K562 (cell line): ENCODE data around the gene NCAM2. TPM values are rescaled to one million over a fixed set of nuclear protein-coding genes. Genes with fewer than 3 reads are reported as not detected.

Experiments
- ADNP ChIP-seq: fragments of 200-800 bp; sonication (Bioruptor generic); IDR thresholded peaks from 2 replicates; pipeline ENCODE4 v1.6.1; 2016; ENCODE audit warnings: missing genetic modification characterization, missing compliant biosample characterization
- CREM ChIP-seq: IDR thresholded peaks from 2 replicates; pipeline ENCODE4 v1.6.1; 2014; ENCODE audit warnings: antibody characterized with exemption, low read depth
- CXXC5 ChIP-seq: fragments of 250-450 bp; sonication (Bioruptor Pico); IDR thresholded peaks from 2 replicates; pipeline ENCODE4 v1.8.0; 2022; ENCODE audit warnings: inconsistent platforms, mild to moderate bottlenecking, moderate library complexity
- DNMT1 ChIP-seq: fragments of 450-650 bp; IDR thresholded peaks from 2 replicates; pipeline ENCODE4 v1.6.1; 2016; ENCODE audit warnings: antibody characterized with exemption, mild to moderate bottlenecking
- KAT8 ChIP-seq: fragments of 450-650 bp; IDR thresholded peaks from 2 replicates; pipeline ENCODE4 v1.6.1; 2016; ENCODE audit warnings: low read depth, mild to moderate bottlenecking
- MECOM ChIP-seq: fragments of 250-450 bp; sonication (Bioruptor Pico); IDR thresholded peaks from 2 replicates; pipeline ENCODE4 v1.8.0; 2022; ENCODE audit warnings: inconsistent platforms
- MNT ChIP-seq, 2 experiments: fragments of 450-650 bp; conservative IDR thresholded peaks; 2 replicates each; pipeline ENCODE4 v1.6.1; 2017; ENCODE audit warnings: mild to moderate bottlenecking in 2 of 2, moderate library complexity in 2 of 2
- PML ChIP-seq: IDR thresholded peaks from 2 replicates; pipeline ENCODE4 v1.6.1; 2012; ENCODE audit warnings: low read length, inconsistent platforms
- RB1 ChIP-seq: fragments of 450-650 bp; IDR thresholded peaks from 2 replicates; pipeline ENCODE4 v1.6.1; 2017; ENCODE audit warnings: low read depth, mild to moderate bottlenecking
- SMAD4 ChIP-seq: fragments of 250-450 bp; sonication (Bioruptor Pico); conservative IDR thresholded peaks from 2 replicates; pipeline ENCODE4 v1.8.0; 2021; ENCODE audit warnings: inconsistent platforms, mild to moderate bottlenecking, moderate library complexity
- SMC3 ChIP-seq: conservative IDR thresholded peaks from 2 replicates; pipeline ENCODE4 v1.6.1; 2011; ENCODE audit warnings: low read depth, low read length, improper control_type of control experiment; ENCODE audit not compliant: insufficient read depth
- XRCC4 ChIP-seq: IDR thresholded peaks from one replicate; pipeline ENCODE4 v1.6.1; 2011; ENCODE audit not compliant: insufficient read depth, insufficient read length; ENCODE audit errors: extremely low read depth
- ZNF121 ChIP-seq: sonication (generic); formaldehyde crosslinking; conservative IDR thresholded peaks from 2 replicates; pipeline ENCODE4 v1.8.0; 2022; ENCODE audit warnings: missing genetic modification reagents
- ZNF197 ChIP-seq: fragments of 200-800 bp; sonication (Bioruptor generic); IDR thresholded peaks from 2 replicates; pipeline ENCODE4 v1.6.1; 2016; ENCODE audit warnings: low read depth, missing genetic modification characterization, missing compliant biosample characterization
- ZSCAN32 ChIP-seq: fragments of 450-650 bp; formaldehyde crosslinking; IDR thresholded peaks from 2 replicates; pipeline ENCODE4 v1.4.0; 2020; ENCODE audit warnings: mild to moderate bottlenecking, moderate library complexity
- polyA plus RNA-seq, 8 experiments: library from polyadenylated mRNA; depleted of rRNA in 4 of 8; stranded (reverse) in 5 of 8; unstranded in 3 of 8; fragments of >200 nt; fragmentation: Nextera tagmentation in 2 of 8; fragmentation: Illumina TruSeq in 1 of 8; extraction: Ambion mirVana in 2 of 8; extraction: Trizol in 1 of 8; gene quantifications; 2 replicates each; pipeline versions ENCODE4 v1.2.1 to v1.2.3, GENCODE V29; 2011 to 2014; ENCODE audit warnings: inconsistent platforms in 1 of 8, missing spikeins in 1 of 8
- total RNA-seq, 7 experiments: library from RNA; depleted of rRNA in 6 of 7; stranded (reverse); fragments of >200 nt in 6 of 7; fragmentation: Illumina TruSeq in 2 of 7; extraction: Trizol in 2 of 7; gene quantifications; 2 replicates each; pipeline versions ENCODE4 v1.2.1 to v1.2.3, GENCODE V29; 2011 to 2021; ENCODE audit warnings: low replicate concordance in 1 of 7
- TF ChIP-seq, protein P1 (sequence below), 2 experiments: fragments of 250-450 bp in 1 of 2; fragments of 450-650 bp in 1 of 2; sonication (Bioruptor Pico) in 1 of 2; IDR thresholded peaks; 2 replicates each; pipeline versions ENCODE4 v1.6.1 to v1.8.0; 2016 to 2021; ENCODE audit warnings: mild to moderate bottlenecking in 2 of 2, moderate library complexity in 2 of 2, missing compliant biosample characterization in 1 of 2, missing genetic modification characterization in 1 of 2
- TF ChIP-seq, protein P2 (sequence below): fragments of 250-450 bp; sonication (Bioruptor Pico); IDR thresholded peaks from 2 replicates; pipeline ENCODE4 v1.4.0; 2020; ENCODE audit warnings: mild to moderate bottlenecking, moderate library complexity
- TF ChIP-seq, protein P3 (sequence below): IDR thresholded peaks from 3 replicates; pipeline ENCODE4 v1.6.1; 2011; ENCODE audit warnings: borderline replicate concordance, mild to moderate bottlenecking, moderate library complexity; ENCODE audit not compliant: insufficient read length; ENCODE audit errors: extremely low read depth
- TF ChIP-seq, protein P4 (sequence below): fragments of 450-650 bp; formaldehyde crosslinking; IDR thresholded peaks from 2 replicates; pipeline ENCODE4 v1.4.0; 2022; ENCODE audit warnings: missing genetic modification characterization

The NCAM2 gene
- total and polyA plus RNA-seq, 9 of the 15 experiments (the other 6 are each of a cell fraction or from before 2014, with no cell fraction given), result 14.0 to 58.2 (median 27.8) TPM

DNA sequence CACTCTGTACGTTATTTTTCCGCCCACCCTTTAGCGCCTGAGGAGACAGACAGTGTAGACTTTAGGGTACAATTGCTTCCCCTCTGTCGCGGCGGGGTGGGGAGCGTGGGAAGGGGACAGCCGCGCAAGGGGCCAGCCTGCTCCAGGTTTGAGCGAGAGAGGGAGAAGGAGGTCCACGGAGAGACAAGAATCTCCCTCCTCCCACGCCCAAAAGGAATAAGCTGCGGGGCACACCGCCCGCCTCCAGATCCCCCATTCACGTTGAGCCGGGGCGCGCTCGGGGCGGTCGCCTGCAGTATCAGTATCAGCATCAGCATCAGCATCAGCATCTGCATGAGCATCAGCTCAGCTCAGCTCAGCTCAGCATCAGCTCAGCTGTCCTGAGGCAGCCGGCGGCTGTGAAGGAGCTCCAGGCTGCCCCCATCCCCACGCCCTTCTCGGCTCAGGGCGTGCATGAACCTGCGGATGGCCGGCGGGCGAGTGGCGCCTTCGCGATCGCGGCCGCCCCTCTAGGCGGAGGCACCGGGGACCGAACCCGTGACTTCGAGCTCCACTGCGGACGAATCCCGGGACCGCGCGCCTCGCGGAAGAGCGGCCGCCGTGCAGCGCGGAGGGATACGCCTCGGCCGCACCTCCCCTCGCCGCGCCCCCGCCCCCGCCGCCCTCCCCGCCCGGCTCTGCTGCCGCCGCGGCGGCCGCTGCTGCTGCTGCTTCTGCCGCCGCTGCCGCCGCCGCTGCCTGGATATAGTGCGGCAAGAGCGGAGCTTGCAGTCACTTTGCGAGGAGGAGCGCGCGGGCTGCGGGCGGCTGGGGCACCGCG, at the start of gene NCAM2 (continued):
- TF ChIP-seq SMAD4 (CRISPR knock-in tag), result no peak
- TF ChIP-seq, protein P1, sequence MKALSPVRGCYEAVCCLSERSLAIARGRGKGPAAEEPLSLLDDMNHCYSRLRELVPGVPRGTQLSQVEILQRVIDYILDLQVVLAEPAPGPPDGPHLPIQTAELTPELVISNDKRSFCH (CRISPR knock-in tag; IDR thresholded peaks at IDR 0.05), result no peak
- TF ChIP-seq, protein P1 (tag; IDR thresholded peaks at IDR 0.05), result no peak
- no peak for TF ChIP-seq MNT (conservative IDR thresholded peaks at IDR 0.05)
- no peak for TF ChIP-seq KAT8
- TF ChIP-seq, protein P2, sequence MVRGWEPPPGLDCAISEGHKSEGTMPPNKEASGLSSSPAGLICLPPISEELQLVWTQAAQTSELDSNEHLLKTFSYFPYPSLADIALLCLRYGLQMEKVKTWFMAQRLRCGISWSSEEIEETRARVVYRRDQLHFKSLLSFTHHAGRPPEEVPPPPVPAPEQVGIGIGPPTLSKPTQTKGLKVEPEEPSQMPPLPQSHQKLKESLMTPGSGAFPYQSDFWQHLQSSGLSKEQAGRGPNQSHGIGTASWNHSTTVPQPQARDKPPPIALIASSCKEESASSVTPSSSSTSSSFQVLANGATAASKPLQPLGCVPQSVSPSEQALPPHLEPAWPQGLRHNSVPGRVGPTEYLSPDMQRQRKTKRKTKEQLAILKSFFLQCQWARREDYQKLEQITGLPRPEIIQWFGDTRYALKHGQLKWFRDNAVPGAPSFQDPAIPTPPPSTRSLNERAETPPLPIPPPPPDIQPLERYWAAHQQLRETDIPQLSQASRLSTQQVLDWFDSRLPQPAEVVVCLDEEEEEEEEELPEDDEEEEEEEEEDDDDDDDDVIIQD (CRISPR knock-in tag), result no peak
- no peak for TF ChIP-seq ZNF197 (CRISPR knock-in tag)
- TF ChIP-seq ZSCAN32 (CRISPR knock-in tag), result no peak
- TF ChIP-seq CXXC5 (CRISPR knock-in tag), result peak; percentile 61; the same call in 1 of the 2 replicates
- TF ChIP-seq RB1, result 0 out of 2 replicates have a peak, but pooled peaks have one; percentile 43
- TF ChIP-seq CREM, result 0 out of 2 replicates have a peak, but pooled peaks have one; percentile 34
- no peak for TF ChIP-seq PML
- TF ChIP-seq MECOM (CRISPR knock-in tag), result no peak
- TF ChIP-seq, protein P3, sequence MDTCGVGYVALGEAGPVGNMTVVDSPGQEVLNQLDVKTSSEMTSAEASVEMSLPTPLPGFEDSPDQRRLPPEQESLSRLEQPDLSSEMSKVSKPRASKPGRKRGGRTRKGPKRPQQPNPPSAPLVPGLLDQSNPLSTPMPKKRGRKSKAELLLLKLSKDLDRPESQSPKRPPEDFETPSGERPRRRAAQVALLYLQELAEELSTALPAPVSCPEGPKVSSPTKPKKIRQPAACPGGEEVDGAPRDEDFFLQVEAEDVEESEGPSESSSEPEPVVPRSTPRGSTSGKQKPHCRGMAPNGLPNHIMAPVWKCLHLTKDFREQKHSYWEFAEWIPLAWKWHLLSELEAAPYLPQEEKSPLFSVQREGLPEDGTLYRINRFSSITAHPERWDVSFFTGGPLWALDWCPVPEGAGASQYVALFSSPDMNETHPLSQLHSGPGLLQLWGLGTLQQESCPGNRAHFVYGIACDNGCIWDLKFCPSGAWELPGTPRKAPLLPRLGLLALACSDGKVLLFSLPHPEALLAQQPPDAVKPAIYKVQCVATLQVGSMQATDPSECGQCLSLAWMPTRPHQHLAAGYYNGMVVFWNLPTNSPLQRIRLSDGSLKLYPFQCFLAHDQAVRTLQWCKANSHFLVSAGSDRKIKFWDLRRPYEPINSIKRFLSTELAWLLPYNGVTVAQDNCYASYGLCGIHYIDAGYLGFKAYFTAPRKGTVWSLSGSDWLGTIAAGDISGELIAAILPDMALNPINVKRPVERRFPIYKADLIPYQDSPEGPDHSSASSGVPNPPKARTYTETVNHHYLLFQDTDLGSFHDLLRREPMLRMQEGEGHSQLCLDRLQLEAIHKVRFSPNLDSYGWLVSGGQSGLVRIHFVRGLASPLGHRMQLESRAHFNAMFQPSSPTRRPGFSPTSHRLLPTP, result peak; percentile 91
- no peak for TF ChIP-seq XRCC4
- TF ChIP-seq ZNF121 (CRISPR knock-in tag), result no peak
- TF ChIP-seq ADNP, result peak; percentile 91
- TF ChIP-seq, protein P4, sequence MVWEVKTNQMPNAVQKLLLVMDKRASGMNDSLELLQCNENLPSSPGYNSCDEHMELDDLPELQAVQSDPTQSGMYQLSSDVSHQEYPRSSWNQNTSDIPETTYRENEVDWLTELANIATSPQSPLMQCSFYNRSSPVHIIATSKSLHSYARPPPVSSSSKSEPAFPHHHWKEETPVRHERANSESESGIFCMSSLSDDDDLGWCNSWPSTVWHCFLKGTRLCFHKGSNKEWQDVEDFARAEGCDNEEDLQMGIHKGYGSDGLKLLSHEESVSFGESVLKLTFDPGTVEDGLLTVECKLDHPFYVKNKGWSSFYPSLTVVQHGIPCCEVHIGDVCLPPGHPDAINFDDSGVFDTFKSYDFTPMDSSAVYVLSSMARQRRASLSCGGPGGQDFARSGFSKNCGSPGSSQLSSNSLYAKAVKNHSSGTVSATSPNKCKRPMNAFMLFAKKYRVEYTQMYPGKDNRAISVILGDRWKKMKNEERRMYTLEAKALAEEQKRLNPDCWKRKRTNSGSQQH (CRISPR knock-in tag), result no peak
- TF ChIP-seq SMC3, result no peak
- TF ChIP-seq DNMT1, result no peak
